HG03378 (cell line): ENCODE results near the gene SCUBE1.

Experiments used
- ATAC-seq: cut with Tn5 transposase; IDR thresholded peaks from one replicate; pipeline ENCODE4 v1.9.1; 2021; ENCODE audit warnings: mild to moderate bottlenecking, moderate library complexity; ENCODE audit not compliant: unreplicated experiment

The SCUBE1 gene

GRCh38 chr22:43329061-43329460 is 14.1 kb downstream of the SCUBE1 start:
- no peak for ATAC-seq

- ATAC-seq = no peak
These were observed 16.1 kb downstream of the SCUBE1 start for GRCh38 chr22:43327157-43327438.

- ATAC-seq = no peak
These were observed 16.6 kb downstream of the SCUBE1 start for GRCh38 chr22:43326331-43327156.

GRCh38 chr22:43325176-43325575 is 18.0 kb downstream of the SCUBE1 start:
- no peak for ATAC-seq

GRCh38 chr22:43320943-43321900 is 21.9 kb downstream of the SCUBE1 start:
- no peak for ATAC-seq

- ATAC-seq = no peak
These were observed 23.3 kb downstream of the SCUBE1 start for GRCh38 chr22:43319661-43320486.

GRCh38 chr22:43317239-43317638 is 25.9 kb downstream of the SCUBE1 start:
- no peak for ATAC-seq

GRCh38 chr22:43315687-43316217 is 27.4 kb downstream of the SCUBE1 start:
- no peak for ATAC-seq

- ATAC-seq = no peak
These were observed 28.6 kb downstream of the SCUBE1 start for GRCh38 chr22:43314611-43315010.

- no peak for ATAC-seq
These were observed 29.2 kb downstream of the SCUBE1 start for GRCh38 chr22:43313890-43314474.

GRCh38 chr22:43313244-43313889 is 29.8 kb downstream of the SCUBE1 start:
- no peak for ATAC-seq

GRCh38 chr22:43312608-43313007 is 30.6 kb downstream of the SCUBE1 start:
- ATAC-seq = no peak

GRCh38 chr22:43310798-43311197 is 32.4 kb downstream of the SCUBE1 start:
- ATAC-seq = no peak

- no peak for ATAC-seq
These were observed 32.9 kb downstream of the SCUBE1 start for GRCh38 chr22:43310311-43310710.

- ATAC-seq = no peak
These were observed 34.3 kb downstream of the SCUBE1 start for GRCh38 chr22:43308836-43309235.

- no peak for ATAC-seq
These were observed 34.9 kb downstream of the SCUBE1 start for GRCh38 chr22:43308060-43308830.

- no peak for ATAC-seq
These were observed 37.4 kb downstream of the SCUBE1 start for GRCh38 chr22:43305806-43306205.

- no peak for ATAC-seq
These were observed 38.2 kb downstream of the SCUBE1 start for GRCh38 chr22:43304831-43305590.
